Transverse colon (tissue), 4 donors: ENCODE results near the gene CNTN3. TPM values are rescaled to one million over a fixed set of nuclear protein-coding genes. Genes with fewer than 3 reads are reported as not detected.

Experiments used
- DNase-seq: peaks from one replicate; pipeline ENCODE4 v3.0.0-alpha.2; 2019
- H3K27ac ChIP-seq, 4 donors: fragments of 200-600 bp; sonication (generic); 2 replicates each; pipeline ENCODE4 v1.5.1; 2016 to 2018; ENCODE audit warnings: inconsistent platforms in 4 of 4
- H3K27me3 ChIP-seq: fragments of 200-600 bp; sonication (generic); 2 replicates; pipeline ENCODE4 v1.5.1; 2017; ENCODE audit warnings: inconsistent platforms
- H3K36me3 ChIP-seq, 4 donors: fragments of 200-600 bp; sonication (generic); 2 replicates each; pipeline ENCODE4 v1.5.1; 2017 to 2019; ENCODE audit warnings: inconsistent platforms in 4 of 4
- H3K4me1 ChIP-seq, 4 donors: fragments of 200-600 bp; sonication (generic); 2 replicates each; pipeline ENCODE4 v1.5.1; 2017 to 2020; ENCODE audit warnings: inconsistent platforms in 4 of 4
- H3K4me3 ChIP-seq, 4 donors: fragments of 200-600 bp; sonication (generic); 1 replicate in 1 of 4; 2 replicates in 3 of 4; pipeline versions ENCODE4 v1.5.1 to v1.6.1; 2017 to 2019; ENCODE audit warnings: inconsistent platforms in 4 of 4
- H3K9me3 ChIP-seq, 2 donors: fragments of 200-600 bp; sonication (generic); 2 replicates each; pipeline ENCODE4 v1.5.1; 2017 to 2019; ENCODE audit warnings: inconsistent platforms in 2 of 2
- EP300 ChIP-seq: sonication (generic); formaldehyde crosslinking; IDR thresholded peaks from one replicate; pipeline ENCODE4 v1.6.1; 2017; ENCODE audit warnings: antibody characterized with exemption, low read depth
- POLR2A ChIP-seq: fragments of 450-650 bp; IDR thresholded peaks from one replicate; pipeline ENCODE4 v1.6.1; 2016; ENCODE audit warnings: antibody characterized with exemption, mild to moderate bottlenecking, moderate library complexity
- POLR2AphosphoS5 ChIP-seq, 3 donors: sonication (generic); formaldehyde crosslinking; IDR thresholded peaks; one replicate each; pipeline ENCODE4 v1.6.1; 2016; ENCODE audit warnings: antibody characterized with exemption in 3 of 3
- WGBS, 2 donors: methylation state at CpG; one replicate each; pipeline ENCODE4 v1.1.5; 2018; ENCODE audit warnings: low coverage in 1 of 2; 5-methylcytosine and 5-hydroxymethylcytosine counted together
- in situ Hi-C, 4 donors: fragments of 200-750 bp; cut with MboI; loops; one replicate each; pipeline versions ENCODE4 v1.15.0 to v1.15.1; 2017; ENCODE audit warnings: low sequenced_read_pairs in 3 of 4, low pct_ligation_motif_present in 1 of 4, low pct_unique_long_range_greater_than_20kb in 1 of 4
- intact Hi-C: fragments of 100-400 bp; cut with DNase I; formaldehyde crosslinking; loops from one replicate; pipeline ENCODE4 v1.15.1; 2023; ENCODE audit warnings: low total_unique reads
- total RNA-seq, 4 donors: library from RNA; depleted of rRNA; stranded (reverse); fragments of >200 nt; gene quantifications; one replicate each; pipeline ENCODE4 v1.1.0, GENCODE V29; 2016
- TF ChIP-seq, protein P1 (sequence below), 5 experiments: fragments of 200-600 bp in 3 of 5; fragments of 450-650 bp in 2 of 5; sonication (generic) in 3 of 5; IDR thresholded peaks; 1 replicate in 2 of 5; 2 replicates in 3 of 5; pipeline ENCODE4 v1.5.1; 2016 to 2017; ENCODE audit warnings: antibody characterized with exemption in 5 of 5, inconsistent platforms in 3 of 5, mild to moderate bottlenecking in 2 of 5, moderate library complexity in 1 of 5

The CNTN3 gene
- total RNA-seq, 4 donors from 2014 or later = 3.7 to 10.5 (median 8.2) TPM

DNA sequence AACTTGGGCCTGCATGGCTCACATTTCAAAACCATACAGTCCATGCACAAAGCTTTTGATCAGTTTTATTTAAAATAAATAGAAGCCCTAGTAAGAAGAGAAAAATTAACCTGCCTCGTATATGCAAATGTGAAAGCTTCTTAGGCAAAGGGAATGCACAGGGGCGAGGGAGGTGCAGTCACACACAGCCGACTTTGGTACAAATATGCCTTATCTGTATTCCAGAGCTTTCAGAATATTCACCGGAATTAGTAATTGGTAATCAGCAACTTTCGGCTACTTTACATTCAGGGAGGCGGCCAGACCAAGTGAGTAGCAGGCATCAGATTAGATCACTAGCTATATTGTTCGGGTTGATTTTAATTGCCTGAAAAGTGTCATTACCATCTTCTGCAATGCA is 7.5 kb downstream of the CNTN3 start:
- in situ Hi-C loops = no loop called here
- no peaks in the 10 kb centered on the region for H3K9me3 ChIP-seq
- H3K27ac ChIP-seq = no peak overlapping the region
- TF ChIP-seq POLR2A (no peak), EP300 (no peak), POLR2AphosphoS5 (IDR thresholded peaks at IDR 0.05) (no peak)
- TF ChIP-seq, protein P1, sequence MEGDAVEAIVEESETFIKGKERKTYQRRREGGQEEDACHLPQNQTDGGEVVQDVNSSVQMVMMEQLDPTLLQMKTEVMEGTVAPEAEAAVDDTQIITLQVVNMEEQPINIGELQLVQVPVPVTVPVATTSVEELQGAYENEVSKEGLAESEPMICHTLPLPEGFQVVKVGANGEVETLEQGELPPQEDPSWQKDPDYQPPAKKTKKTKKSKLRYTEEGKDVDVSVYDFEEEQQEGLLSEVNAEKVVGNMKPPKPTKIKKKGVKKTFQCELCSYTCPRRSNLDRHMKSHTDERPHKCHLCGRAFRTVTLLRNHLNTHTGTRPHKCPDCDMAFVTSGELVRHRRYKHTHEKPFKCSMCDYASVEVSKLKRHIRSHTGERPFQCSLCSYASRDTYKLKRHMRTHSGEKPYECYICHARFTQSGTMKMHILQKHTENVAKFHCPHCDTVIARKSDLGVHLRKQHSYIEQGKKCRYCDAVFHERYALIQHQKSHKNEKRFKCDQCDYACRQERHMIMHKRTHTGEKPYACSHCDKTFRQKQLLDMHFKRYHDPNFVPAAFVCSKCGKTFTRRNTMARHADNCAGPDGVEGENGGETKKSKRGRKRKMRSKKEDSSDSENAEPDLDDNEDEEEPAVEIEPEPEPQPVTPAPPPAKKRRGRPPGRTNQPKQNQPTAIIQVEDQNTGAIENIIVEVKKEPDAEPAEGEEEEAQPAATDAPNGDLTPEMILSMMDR (IDR thresholded peaks at IDR 0.05) = no peak
- intact Hi-C loops = no loop called here
- DNase-seq = no peak
- H3K4me3 ChIP-seq = no peak overlapping the region
- no peaks in the 10 kb centered on the region for H3K36me3 ChIP-seq
- peaks cover 0 to 23% (median 6%) of the 10 kb centered on the region in 4 donors for H3K4me1 ChIP-seq
- no peaks in the 10 kb centered on the region for H3K27me3 ChIP-seq
- 83 to 87% methylated on average over 6 to 7 of the region's 7 CpGs for WGBS, 2 donors

DNA sequence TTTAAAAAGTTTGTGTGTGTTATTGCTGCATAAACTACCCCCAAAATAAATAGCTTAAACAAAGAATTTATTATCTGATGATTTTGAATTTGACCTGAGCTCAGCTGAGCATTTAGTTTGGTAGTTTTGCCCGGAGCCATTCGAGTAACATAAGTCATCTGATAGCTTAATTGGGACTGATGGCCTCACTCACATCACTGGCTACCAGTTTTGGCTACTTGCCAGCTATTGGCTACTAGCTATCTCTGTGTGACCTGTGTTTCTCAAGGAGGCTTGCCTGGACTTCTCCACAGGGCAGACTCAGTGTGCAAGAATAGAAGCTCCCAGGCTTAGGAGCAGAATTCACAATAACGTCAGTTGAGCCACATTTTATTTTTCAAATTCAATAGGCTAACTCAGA is 9.0 kb downstream of the CNTN3 start:
- in situ Hi-C loops (no loop called here), intact Hi-C loops (no loop called here)
- Histone ChIP-seq H3K4me3 (no peak overlapping the region), H3K27ac (no peak overlapping the region), H3K4me1 (peaks cover 0 to 13% (median under 1%) of the 10 kb centered on the region in 4 donors), H3K27me3 (no peaks in the 10 kb centered on the region), H3K9me3 (no peaks in the 10 kb centered on the region), H3K36me3 (no peaks in the 10 kb centered on the region)
- DNase-seq = no peak
- TF ChIP-seq POLR2AphosphoS5 (IDR thresholded peaks at IDR 0.05) (no peak), POLR2A (no peak), EP300 (no peak)
- TF ChIP-seq, protein P1 (IDR thresholded peaks at IDR 0.05) = no peak
- 83 to 93% methylated on average over 2 to 3 of the region's 3 CpGs for WGBS, 2 donors

DNA sequence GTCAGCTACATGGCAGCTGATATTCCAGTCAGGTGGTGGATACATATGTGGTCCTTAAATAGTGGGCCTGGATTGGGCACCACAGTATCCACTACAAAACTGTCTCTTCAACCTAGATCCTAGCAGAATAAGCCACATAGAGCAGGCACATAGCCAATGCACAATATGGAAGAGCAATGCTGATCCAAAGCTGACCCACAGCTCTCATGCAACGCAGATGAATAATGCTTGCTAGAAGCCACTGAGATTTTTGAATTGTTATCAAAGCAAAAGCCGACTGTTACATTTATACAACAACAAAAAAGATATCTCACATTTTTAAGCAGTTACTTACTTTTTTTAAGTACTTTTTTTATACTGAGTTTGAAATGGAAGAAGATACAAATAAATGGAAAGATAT is 11.2 kb downstream of the CNTN3 start:
- in situ Hi-C loops = no loop called here
- Histone ChIP-seq H3K27me3 (no peaks in the 10 kb centered on the region), H3K4me1 (peaks cover 0 to 13% (median 0%) of the 10 kb centered on the region in 4 donors), H3K4me3 (no peak overlapping the region), H3K36me3 (no peaks in the 10 kb centered on the region), H3K27ac (peak overlapping the region in 1 of 4 donors; percentile 67), H3K9me3 (no peaks in the 10 kb centered on the region)
- 85 to 87% methylated on average over 2 of the region's 2 CpGs for WGBS, 2 donors
- intact Hi-C loops = no loop called here
- TF ChIP-seq EP300 (no peak), POLR2AphosphoS5 (IDR thresholded peaks at IDR 0.05) (no peak), POLR2A (no peak)
- TF ChIP-seq, protein P1 (IDR thresholded peaks at IDR 0.05) = no peak
- DNase-seq = no peak

DNA sequence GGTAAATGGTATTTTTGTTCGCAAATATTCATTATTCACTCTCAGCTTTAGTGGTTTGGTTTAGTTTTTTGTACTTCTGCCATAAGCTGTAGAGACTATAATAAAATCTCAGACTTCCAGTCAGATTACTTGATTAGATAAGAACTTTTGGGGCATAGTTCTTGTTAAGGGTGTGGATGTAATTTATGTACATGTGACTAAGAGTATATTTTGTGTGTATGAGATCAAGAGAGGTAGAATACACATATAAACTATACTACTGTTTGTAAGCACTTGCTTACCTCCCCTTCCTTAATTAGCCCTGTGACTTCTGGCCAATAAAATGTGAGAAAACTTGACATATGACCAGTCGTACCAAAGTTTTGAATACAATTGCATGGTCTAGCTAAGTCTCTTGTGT is 12.0 kb downstream of the CNTN3 start:
- Histone ChIP-seq H3K27ac (peak overlapping the region in 3 of 4 donors; percentile 22 to 67 (median 39)), H3K9me3 (no peaks in the 10 kb centered on the region), H3K27me3 (no peaks in the 10 kb centered on the region), H3K4me1 (peaks cover 0 to 7% (median 0%) of the 10 kb centered on the region in 4 donors), H3K4me3 (no peak overlapping the region), H3K36me3 (no peaks in the 10 kb centered on the region)
- in situ Hi-C loops = no loop called here
- 29 to 73% methylated on average over 1 to 2 of the region's 2 CpGs for WGBS, 2 donors
- intact Hi-C loops = no loop called here
- no peak for DNase-seq
- no peak for TF ChIP-seq EP300
- no peak for TF ChIP-seq POLR2AphosphoS5 (IDR thresholded peaks at IDR 0.05)
- TF ChIP-seq, protein P1 (IDR thresholded peaks at IDR 0.05) = no peak
- no peak for TF ChIP-seq POLR2A
